GM18502 (cell line): ENCODE results near the gene NOC4L.

Experiments used
- ATAC-seq: cut with Tn5 transposase; IDR thresholded peaks from one replicate; pipeline ENCODE4 v1.9.1; 2021; ENCODE audit warnings: mild to moderate bottlenecking; ENCODE audit not compliant: unreplicated experiment, poor library complexity

NOC4L gene

GRCh38 chr12:132154341-132154761, 10.1 kb downstream of the NOC4L start:
- no peak for ATAC-seq

DNA sequence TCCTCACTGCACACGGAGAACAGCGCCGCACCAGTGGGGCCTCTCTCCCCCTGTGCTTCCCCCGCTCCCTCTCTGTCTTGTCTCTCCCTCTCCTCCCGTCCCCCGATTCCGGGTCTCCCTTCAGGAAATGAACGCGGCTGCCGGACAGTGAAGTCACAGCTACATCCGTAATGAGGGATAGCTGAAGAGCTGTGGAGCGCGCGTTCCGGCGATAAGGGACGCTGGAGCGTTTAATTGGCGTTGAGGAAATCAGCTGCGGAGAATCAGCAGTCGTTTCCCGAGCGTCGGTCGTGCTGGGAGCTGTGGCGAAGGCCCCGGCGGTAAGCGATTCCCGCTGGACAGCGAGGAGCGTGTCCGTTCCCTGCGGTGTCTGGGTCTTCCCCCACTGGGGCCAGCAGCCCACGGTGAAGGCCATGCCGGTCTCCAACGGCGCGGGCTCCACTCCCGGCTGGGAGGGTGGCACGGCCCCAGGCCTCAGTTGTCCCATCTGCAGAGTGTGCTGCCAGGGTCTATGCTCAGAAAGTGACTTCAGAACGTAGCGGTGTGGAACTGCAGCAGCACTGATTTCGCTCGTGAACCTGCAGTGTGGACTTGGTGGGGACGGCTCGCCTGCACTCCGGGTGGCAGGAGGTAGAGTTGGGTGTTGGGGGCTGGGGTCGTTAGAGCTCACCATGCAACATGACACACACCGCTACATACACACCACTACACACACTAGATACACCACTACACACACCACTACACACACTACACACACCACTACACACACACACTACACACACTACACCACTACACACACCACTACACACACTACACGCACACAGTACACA, 10.9 kb downstream of the NOC4L start:
- no peak for ATAC-seq

DNA sequence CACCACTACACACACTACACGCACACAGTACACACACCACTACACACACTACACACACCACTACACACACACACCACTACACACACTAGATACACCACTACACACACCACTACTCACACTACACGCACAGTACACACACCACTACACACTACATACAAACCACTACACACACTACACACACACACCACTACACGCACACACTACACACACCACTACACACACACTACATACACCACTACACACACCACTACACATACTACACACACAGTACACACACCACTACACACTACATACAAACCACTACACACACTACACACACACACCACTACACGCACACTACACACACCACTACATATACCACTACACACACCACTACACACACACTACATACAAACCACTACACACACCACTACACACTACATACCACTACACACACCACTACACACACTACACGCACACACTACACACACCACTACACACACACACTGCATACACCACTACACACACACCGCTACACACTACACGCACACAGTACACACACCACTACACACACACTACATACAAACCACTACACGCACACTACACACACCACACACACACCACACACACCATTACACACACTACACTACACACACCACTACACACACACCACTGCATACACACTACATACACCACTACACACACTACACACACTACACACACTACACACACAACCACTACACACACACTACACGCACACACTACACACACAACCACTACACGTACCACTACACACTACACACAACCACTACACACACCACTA, 11.7 kb downstream of the NOC4L start:
- ATAC-seq, result no peak

GRCh38 chr12:132156573-132157325, 12.5 kb downstream of the NOC4L start:
- no peak for ATAC-seq

DNA sequence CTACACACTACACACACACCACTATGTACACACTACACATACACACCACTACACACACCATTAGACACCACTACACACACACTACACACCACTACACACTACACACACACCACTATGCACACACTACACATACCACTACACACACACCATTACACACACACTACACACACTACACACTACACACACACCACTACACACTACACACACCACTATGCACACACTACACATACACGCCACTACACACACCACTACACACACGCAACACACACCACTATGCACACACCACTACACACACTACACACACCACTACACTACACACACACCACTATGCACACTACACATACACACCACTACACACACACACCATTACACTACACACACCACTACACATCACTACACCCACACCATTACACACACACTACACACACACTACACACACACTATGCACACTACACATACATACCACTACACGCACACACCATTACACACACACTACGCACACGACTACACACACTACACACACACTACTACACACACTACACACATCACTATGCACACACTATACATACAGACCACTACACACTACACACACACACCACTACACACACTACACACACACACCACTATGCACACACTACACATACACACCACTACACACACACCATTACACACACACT, 13.6 kb downstream of the NOC4L start:
- ATAC-seq, result no peak

GRCh38 chr12:132158677-132159554, 14.7 kb downstream of the NOC4L start:
- ATAC-seq, result no peak

- no peak for ATAC-seq
Observed at GRCh38 chr12:132159555-132160003, 15.3 kb downstream of the NOC4L start.

- no peak for ATAC-seq
Observed at GRCh38 chr12:132160016-132160415, 15.8 kb downstream of the NOC4L start.

- ATAC-seq, result no peak
Observed at GRCh38 chr12:132160601-132161035, 16.4 kb downstream of the NOC4L start.

GRCh38 chr12:132161036-132161781, 17.0 kb downstream of the NOC4L start:
- no peak for ATAC-seq

DNA sequence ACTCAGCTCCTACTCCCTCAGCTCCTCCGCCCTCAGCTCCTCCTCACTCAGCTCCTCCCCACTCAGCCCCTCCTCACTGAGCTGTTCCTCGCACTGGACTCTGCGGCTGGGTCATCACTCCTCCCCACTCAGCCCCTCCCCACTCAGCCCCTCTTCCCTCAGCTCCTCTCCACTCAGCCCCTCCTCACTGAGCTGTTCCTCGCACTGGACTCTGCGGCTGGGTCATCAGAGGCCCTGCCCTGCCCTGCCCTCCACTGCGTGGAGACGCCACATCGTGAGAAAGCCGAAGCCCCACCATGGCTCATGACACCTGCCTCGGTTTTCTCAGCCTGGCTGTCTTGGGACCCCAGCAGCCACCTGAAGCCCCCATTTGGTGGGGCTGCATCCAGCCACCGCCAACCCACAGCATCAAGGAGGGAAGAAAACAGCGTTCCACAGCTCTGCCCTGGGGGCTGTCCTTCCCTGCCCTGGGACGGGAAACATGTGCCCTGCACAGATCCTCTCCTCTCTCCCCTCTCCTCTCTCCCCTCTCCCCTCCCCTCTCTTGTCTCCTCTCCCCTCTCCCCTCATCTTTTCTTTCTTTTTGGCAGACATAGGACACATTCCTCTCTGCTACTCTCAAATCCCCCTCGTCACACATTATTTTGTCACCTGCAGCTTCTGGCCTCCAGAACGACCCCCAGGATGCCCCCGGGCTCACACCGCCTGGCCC, 17.7 kb downstream of the NOC4L start:
- ATAC-seq, result no peak

- ATAC-seq, result no peak
Observed at GRCh38 chr12:132162508-132163031, 18.3 kb downstream of the NOC4L start.

- ATAC-seq, result no peak
Observed at GRCh38 chr12:132163041-132163910, 19.0 kb downstream of the NOC4L start.

- ATAC-seq, result no peak
Observed at GRCh38 chr12:132163911-132164288, 19.6 kb downstream of the NOC4L start.

DNA sequence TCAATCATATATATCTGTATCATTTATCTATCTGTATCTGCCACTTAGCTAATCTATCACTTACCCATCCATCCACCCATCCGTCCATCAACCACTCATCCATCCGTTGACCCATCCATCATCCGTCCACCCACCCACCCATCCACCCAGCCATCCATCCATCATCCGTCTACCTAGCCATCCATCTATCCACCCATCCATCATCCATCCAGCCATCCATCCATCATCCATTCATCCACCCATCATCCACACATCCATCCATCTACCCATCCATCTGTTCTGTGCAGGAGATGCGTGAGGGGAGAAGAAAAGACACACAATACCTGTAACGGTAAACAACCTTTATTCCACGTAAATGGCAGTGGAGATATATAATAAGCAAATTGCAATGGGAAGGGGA, 20.2 kb downstream of the NOC4L start:
- ATAC-seq, result no peak

DNA sequence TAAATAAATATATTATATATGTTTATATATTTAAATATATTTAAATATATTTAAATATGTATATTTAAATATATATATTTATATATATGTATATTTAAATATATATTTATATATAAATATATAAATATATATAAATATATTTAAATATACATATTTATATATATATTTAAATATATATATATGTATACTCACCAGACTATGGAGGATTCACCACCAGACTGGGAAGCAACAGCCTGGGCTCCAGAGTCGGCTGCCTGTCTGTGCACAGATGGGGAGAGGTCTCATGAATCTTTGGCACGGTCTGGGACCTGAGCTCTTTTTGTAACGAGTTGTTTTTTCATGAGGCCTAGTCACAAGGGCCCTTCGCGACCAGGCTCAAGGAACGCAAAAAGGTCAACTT, 21.3 kb downstream of the NOC4L start:
- ATAC-seq, result no peak

DNA sequence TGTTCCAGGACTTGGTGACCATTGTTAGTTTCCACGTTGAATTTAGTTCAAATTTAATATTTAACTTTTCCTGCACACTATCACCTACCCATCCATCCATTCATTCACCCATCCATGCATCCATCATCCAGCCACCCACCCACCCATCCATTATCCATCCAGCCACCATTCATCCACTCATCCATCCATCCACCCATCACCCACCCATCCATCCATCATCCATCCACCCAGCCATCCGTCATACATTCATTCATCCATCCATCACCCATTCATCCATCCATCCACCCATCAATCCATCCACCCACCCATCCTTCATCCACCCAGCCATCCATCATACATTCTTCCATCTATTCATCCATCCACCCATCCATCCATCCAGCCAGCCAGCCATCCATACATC, 21.8 kb downstream of the NOC4L start:
- no peak for ATAC-seq
